Fibroblast of skin of right biceps (primary cell): ENCODE measurements around the gene PSD4.

ENCODE experiments used
- DNase-seq: peaks from one replicate; pipeline ENCODE4 v3.0.0-alpha.2; 2013

The PSD4 gene

DNA sequence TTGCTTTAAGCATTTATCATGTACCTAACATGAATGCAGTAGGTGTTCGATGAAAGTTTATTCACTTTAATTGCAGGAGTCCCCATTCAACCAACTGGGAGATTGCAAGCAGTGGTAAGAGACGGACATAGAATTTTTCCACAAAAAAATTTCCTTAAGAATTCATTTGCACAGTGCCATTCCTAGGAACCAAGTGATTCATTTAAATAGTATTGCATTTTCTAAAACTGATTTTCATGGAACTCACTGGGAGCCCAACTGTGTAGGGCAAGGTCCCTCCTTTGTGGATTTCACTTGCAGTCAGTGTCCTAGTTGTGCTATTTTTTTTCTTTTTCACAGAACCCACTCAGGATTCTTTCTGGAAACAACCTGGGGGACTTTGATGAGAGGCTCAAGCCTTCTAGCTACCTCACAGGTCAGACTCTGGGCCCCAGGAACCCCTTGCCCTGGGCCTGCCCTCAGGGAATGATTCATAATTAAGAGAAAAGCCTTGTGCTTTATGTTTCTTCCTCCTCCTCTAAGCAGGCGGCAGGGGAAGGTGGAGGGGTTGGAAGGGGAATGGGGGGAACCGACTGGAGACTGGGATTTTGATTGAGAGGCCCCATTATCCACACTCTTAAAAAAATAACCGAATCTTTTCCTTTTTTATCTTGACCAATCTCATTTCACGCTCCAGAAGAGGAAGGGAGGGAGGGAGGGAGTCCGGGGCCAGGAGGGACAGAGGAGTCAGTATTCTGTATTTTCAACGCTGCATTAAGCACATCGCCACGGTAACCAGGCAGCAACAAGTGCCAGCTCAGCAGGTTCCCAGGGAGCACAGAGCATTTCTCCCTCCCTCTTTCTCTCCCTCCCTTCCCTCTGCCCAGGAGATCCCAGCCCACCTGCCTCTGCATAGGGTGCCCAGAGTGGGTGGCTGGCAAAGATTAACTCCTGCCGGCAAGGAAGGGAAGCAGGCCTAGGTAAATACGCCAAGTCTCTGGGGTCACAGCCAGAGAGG is 51.8 kb downstream of the PSD4 start:
- peak; percentile 33 for DNase-seq

DNA sequence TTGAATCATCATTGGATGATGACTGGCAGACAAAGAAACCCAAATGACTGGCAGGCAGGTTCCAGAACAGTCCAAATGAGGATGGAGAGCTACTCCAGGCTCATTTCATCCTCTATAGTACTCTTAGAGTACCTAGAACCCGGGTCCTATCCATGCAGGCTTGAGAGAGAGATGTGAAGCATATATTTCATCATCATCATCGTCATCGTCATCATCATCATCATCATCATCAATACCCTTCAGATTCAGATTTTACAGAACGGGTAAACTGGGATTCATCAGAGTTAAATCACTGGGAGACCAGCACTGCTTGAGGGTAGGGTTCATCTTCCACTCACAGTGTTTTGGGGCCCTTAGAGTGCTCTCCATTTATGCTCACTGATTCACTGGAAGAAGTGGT is 52.7 kb downstream of the PSD4 start:
- no peak for DNase-seq

DNA sequence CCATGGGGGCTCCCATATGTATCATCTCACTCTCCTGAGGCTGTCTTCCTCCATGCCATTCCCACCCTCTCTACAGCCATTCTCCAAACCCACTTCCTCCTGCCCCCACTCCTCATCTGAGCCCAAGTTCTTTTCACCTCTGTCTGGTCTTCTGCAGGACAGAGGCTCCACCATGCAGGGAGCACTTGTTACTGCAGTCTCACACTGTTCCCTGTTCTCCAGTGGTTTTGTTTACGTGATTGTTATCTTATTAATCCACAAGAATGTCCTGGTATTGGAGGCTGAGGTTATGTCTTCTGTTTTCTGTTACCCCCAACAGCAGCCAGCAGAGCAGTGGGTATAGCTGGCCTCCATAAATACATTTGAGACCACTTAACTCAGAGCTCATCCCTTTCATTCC is 53.5 kb downstream of the PSD4 start:
- DNase-seq, result no peak

DNA sequence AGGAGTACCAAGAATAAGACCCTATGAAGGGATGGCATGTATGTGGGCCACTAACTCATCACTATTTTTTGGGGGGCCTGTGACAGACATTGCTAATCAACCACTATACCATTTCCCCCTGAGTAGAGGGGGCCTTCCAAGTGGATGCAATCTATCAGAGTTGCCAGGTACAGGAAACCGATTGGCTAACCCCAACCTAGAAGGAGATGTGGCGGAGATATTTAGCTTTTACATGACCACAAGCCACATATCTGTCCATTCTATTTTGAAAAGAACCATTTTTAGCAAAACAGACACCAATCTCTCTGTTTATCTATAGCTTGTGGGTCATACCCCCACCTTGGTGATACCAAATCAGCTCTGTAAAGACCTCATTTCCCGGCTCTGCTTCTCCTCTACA is 53.9 kb downstream of the PSD4 start:
- no peak for DNase-seq

DNA sequence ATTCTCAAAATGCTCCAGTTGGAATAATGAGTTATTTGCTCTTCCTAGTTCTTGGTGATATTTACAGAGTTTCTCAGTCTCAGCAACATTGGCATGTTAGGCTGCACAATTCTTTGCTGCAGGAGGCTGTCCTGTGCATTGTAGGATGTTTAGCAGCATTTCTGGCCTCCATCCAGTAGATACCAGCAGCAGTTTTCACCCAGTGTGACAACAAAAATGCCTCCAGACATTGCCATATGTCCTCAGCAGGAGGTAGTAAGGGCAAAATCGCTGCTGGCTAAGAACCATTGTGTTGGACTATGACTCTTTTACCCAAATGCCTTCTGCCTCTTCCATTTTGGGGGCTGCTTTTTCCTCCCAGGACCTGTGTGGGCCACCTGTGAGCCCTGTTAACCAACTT is 54.6 kb downstream of the PSD4 start:
- no peak for DNase-seq

DNA sequence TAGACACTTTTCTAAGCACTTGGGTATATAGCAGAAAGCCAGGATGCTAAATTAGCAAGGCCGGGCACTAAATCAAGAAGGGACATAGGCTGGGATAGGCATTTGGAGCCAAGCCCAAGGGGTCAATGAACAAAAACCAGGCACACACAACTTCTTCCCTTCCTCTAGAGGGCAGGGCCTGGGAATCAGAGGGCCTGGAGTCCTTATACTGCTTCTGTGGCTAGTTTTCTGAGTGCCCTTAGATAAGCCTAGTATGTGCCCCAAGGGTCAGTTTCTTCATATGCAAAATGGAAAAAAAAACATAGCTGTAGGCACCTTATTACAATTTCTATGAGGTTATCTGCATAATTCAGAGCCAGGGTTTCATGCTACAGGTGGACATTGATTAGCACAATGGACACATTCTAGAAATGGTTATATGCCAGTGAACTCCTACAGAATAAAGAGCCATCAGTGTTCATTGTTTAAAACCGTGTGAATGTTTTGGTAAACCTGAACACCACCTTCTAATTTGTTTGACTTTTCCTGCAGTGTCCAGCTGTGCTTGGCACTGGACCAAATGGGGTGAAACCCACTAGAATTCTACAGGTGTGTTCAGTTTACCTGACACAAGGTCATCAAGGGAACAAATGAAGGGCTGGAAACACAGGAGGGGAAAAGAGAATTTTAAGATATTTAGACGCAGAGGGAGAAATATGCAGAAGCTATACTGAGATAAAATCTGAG is 55.4 kb downstream of the PSD4 start:
- DNase-seq, result no peak

DNA sequence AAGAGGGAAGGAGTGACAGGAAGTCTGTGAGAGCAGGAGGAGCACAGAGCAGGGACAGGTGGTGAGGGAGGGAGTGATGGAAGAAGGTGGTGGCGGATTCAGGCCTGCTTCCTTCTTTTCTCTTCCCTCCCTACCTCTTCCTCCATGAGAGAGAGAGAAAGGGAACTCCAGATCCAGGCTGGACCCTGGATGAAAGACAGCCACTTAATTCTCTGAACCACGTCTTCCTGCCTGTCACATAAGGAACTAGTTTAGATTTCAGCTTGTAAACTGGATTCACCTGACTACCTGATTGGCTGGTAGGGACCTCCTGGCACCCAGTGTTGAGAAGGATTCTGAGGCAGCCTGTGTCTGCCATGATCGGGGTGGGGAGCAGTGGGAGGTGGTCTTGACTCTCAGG is 56.0 kb downstream of the PSD4 start:
- no peak for DNase-seq

DNA sequence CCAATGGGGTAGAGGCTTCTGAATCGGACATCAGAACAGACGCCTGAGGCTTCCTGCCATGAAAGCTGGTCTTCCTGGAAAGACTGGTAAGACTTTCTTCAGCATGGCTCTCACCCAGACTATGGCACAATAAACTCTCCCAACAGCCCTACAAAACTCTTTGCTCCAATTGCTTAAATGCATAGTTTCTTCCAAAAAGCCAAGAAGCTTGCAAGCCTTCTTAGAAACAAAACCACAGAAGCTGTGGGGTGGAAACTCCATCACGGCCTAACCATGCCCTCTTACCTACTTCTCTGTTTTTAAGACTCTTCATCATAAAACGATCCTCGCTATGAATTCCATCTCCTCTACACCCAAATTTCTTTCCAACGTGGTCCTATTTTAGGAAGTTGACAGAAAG is 56.8 kb downstream of the PSD4 start:
- DNase-seq, result no peak

DNA sequence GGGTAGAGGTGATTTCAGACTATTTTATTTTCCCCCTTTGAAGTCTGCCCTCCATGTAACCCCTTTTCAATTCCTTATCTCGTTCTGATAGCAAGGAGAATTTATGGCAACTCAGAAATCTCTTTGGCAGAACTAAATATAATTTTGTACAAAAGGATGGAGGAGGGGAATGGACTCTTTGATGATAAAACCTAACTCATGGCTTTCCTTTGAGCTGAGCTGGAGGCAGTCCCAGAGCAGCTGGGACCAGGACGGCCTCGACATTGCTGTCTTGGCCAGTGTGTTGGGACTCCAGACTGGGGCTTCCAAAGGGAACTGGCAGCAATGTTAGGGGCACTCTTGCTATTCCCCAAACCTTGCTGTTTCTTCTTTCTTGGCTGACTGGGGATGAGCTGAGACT is 57.3 kb downstream of the PSD4 start:
- no peak for DNase-seq

DNA sequence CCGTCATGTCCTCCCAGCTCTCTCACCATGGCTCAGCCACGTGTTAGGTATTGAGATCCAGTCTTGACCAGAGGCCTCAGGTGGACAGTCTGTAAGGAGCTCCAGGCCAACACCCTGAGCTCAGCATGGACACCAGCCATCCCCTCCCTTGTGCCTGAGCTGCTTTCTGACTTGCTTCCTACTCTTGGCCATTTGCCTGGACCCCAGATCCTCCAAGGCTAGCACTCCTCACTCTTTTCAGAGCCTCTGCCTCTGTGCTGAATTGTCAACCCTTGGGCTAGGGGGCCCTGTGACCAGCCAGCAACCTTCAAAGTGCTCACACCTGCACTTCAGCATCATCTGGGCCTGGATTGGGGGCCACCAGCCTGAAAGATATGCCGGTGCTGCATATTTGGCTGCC is 58.4 kb downstream of the PSD4 start:
- DNase-seq, result no peak

DNA sequence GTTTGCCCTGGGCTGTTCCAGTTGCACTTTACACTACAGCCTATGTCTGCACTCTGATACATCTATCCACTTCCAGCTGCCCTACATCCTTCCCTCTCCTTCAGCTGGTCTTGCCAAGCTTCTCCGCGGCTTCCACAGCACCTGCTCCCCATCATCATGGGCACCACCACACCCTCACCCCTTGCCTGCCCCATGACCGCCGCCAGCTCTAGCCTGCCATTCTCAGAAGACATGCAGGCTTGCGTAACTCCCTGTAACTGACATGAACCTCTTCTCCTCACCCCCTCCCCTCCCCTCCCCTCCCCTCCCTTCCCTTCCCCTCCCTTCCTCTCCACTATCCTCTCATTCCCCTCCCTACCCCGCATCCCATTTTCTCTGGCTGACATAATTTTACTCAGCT is 59.0 kb downstream of the PSD4 start:
- DNase-seq, result no peak

DNA sequence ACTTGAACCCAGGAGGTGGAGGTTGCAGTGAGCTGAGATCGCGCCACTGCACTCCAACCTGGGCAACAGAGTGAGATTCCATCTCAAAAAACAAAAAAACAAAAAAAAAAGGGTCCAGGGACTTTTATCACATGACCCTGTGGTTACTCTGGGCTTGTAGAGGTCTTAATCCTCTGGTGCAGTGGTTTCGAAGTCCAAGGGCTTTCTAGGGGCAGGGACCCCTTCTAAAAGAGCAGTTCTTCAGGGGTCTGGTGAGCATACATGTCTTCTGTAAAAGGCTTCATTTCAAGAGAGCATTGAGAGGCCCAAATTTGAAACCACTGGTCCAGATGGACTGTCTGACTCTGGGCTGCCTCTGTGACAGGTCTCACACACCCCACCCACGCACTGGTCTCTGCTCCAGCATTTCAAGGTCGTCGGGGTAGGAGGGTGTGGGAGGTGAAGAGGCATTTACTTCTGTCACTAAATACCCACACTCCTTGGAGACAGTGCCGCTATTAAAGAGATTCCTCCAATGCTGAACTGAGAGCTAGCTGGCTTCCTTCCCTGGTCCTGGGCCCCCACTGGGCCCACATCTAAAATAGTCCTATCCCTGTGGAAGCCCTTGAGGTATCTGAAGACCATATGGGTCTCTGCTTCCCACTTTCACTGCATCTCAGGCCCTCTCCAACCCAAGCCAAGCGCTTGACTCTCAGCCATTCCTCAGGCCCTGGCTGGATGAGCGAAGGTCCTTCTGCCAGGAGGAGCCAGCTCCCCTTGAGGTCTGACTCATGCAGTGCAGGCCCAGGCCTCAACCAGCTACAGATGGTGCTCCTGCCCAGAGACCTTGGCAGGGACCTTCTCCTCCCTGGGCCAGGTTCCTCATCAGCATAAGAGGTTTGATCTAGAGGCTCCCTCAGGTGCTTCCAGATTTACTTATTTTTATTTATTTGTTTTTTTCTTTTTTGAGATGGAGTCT is 60.1 kb downstream of the PSD4 start:
- DNase-seq, result peak; percentile 24

DNA sequence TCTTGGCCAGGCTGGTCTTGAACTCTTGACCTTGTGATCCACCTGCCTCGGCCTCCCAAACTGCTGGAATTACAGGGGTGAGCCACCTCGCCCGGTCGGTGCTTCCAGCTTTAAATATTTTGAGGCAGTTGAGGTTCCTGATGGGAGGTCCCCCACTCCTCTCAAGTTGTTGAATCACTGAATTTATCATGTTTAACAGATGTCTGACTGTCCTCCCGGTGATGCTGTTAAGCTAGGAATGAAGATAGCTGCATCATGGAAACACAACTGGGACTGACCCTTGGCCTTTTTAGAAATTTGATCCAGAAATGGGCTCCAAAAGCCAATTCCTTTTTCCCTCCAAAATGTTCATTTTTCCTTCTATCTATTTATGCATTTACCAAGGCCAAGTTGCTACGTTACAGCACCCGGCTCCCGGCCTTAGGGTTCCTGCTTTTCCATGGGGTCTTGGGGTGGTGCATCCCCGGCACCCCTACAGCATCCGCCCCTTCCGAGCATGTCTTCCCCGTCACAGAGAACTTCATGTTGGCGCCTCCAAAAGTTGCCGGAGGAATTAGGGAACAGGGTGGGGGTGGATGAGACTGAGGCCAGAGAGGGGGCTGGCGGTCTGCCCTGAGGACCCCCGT is 61.1 kb downstream of the PSD4 start:
- DNase-seq, result peak; percentile 18

DNA sequence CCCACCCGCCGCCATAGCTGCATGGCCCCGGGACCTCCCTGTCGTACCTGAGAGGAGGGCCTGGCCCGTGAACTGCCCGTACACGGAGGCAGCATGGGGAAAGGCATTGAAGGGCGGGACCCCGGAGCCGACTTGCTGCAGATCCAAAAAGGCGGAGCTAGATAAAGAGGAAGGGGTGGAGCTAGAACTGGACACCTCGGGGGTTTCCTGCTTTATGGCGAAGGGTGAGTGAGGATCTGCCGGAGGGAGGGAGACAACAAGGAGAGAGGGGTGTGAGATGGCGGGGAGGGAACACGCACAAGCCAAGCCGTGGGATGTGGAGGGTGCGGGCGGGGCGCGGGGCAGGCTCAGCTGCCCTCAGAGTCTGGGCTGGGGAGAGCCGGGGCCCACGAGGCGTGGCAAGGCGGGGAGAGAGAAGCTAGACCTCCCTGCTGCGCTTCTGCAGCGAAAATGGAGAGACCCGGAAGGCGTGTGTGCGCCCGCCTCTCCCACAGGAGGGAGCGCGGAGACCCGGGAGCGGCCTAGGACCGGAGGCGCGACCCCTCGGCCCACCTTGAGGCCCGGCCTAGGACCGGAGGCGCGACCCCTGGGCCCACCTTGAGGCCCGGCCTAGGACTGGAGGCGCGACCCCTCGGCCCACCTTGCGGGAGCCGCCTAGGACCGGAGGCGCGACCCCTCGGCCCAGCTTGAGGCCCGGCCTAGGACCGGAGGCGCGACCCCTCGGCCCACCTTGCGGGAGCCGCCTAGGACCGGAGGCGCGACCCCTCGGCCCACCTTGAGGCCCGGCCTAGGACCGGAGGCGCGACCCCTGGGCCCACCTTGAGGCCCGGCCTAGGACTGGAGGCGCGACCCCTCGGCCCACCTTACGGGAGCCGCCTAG is 61.8 kb downstream of the PSD4 start:
- peak; percentile 76 for DNase-seq

DNA sequence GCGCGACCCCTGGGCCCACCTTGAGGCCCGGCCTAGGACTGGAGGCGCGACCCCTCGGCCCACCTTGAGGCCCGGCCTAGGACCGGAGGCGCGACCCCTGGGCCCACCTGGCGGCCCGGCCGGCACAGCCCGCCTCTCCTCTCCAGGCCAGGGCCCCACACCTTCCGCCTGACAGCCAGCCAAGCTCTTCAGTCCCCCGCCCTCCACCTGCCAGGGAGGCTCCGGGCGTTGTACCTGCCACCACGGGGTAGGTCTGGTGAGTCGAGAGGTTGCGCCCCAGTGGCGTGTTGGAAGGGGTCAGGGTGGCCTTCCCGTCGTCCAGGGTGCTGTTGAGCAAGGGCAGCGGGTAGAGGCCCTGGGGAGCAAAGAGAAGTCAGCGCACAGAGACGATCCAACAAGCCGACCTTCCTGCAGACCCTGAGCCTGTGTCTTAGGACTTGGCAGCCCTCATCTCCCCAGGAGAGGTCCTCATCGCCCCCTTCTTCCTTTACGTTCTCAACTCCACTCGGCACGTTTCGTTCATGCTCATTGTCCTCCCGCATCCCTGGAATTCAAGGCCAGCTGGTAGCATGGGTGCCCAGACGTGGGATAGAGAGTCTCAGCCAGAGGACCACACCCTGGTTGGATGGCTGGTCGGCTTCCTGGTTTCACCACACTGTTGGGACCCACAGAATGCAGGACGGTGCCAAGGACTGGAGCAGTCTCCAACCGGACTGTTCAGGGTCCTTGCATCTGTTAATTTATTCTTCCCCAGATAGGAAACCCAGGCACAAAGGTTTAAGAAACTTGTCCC is 62.8 kb downstream of the PSD4 start:
- DNase-seq, result no peak

DNA sequence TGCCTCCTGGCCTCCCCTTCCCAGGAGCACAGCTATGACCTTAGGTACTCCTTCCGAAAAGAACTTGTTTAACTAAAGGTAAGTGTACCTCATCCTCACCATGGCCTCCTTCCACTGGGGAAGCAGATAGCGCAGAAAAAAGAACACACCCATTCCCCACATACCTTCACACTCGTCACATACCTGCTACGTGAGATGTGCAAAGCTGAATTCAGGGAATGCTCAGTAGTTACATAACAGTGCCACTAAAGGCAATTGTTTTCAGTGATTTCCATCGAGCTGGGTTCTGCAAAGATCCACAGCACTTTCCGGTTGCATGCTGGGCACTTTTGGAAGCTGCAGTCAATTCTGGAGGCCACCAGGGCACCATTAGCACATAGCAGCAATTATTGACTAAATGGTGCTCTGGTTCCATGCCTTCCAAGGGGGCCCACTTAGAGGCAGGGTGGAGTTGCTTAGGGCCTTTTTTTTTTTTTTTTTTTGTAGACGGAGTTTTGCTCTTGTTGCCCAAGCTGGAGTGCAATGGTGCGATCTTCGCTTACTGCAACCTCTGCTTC is 63.9 kb downstream of the PSD4 start:
- DNase-seq, result no peak

DNA sequence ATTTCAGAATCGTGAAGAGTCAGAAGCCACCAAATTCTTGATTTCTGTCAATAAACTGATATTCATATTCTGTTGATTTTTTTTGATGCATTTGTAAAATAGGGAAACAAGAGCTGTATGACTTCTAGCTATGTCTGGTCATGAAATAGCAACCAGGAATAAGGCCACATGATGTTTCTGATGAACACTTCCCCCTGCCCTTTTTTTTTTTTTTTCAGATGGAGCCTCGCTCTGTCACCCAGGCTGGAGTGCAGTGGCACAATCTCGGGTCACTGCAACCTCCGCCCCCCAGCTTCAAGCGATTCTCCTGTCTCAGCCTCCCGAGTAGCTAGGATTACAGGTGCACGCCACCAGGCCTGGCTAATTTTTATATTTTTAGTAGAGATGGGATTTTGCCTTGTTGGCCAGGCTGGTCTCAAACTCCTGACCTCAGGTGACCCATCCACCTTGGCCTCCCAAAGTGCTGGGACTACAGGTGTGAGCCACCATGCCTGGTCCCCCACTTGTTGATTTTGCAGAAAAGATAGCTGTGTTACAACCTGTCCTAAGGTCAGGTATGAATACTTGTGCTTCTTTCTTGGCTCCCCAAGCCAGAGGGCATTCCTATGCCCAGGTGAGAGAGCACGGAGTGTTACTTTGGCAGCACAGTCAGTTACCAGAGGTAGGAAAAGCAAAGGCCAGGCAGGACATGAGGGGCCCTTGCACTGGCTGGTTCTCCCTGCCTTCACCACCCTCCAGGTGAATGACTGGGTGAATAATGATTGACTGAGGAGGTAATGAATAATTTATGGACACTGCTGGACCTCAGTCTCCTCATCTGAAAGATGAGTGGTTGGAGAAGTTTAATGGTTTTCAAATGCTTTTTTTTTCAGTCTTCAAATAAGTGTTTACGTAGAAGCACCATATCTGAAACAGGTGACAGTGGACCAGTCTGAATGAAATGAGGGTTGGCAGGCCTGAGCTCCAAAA is 65.4 kb downstream of the PSD4 start:
- DNase-seq, result no peak

DNA sequence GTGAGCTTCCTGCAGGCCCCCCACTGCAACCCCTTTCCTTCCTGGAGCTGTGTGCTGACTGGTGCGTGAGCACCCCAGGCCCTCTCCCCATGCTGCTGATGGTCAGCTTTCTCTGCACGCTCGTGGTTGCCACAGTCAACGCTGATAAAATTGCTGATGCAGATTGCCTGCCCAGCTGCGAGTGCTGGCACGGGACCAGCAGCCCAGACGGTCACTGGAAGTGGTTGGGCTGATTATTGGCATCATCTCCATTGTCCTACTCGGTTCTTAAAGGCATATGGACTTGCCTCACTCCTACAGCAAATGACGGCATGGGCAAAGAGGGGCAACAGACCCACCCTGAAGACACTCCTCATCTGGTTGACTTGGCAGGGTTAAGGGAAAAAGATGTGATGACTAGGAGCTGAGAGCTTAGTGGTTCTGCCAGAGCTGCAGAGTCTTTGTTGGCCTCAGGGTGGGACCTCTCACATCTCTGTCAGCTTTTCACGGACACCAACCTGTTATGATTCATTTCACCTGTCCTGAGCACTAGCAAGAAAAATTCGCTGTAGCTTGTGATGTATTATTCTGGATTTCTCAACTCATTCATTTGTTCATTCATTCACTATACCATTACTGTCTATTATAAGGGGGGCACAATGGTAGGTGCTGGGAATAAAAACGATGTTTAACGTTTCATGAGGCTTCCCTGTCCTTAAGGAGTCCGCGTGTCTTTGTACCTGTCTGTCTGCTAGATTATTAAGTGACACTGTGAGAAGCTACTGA is 66.6 kb downstream of the PSD4 start:
- DNase-seq, result peak; percentile 79
